GM18526 (cell line): ENCODE data around the gene PRLH.

ENCODE experiments used
- POLR2A ChIP-seq: IDR thresholded peaks from 3 replicates; pipeline ENCODE4 v1.6.1; 2011; ENCODE audit not compliant: insufficient read length; ENCODE audit errors: extremely low read depth

PRLH gene

GRCh38 chr2:237581326-237581725 is 15.0 kb downstream of the PRLH start:
- TF ChIP-seq POLR2A, result no peak

- TF ChIP-seq POLR2A, result no peak
These were observed 15.7 kb downstream of the PRLH start for GRCh38 chr2:237581751-237582746.

GRCh38 chr2:237583385-237584295 is 17.3 kb downstream of the PRLH start:
- TF ChIP-seq POLR2A, result no peak

- no peak for TF ChIP-seq POLR2A
These were observed 19.3 kb downstream of the PRLH start for GRCh38 chr2:237585590-237586221.

GRCh38 chr2:237588044-237588696 is 21.8 kb downstream of the PRLH start:
- no peak for TF ChIP-seq POLR2A

GRCh38 chr2:237590272-237591140 is 24.1 kb downstream of the PRLH start, which contains the start of gene RAB17:
TSS of gene RAB17 (minus strand) at chr2:237590734. CDS start at chr2:237586154, 4,580 bp downstream.
- TF ChIP-seq POLR2A, result no peak

GRCh38 chr2:237591141-237591881 is 24.9 kb downstream of the PRLH start:
- TF ChIP-seq POLR2A, result no peak

- TF ChIP-seq POLR2A, result no peak
These were observed 26.1 kb downstream of the PRLH start for GRCh38 chr2:237592425-237592980.

GRCh38 chr2:237593036-237593435 is 26.7 kb downstream of the PRLH start:
- no peak for TF ChIP-seq POLR2A

- no peak for TF ChIP-seq POLR2A
These were observed 27.4 kb downstream of the PRLH start for GRCh38 chr2:237593596-237594320.

- no peak for TF ChIP-seq POLR2A
These were observed 28.1 kb downstream of the PRLH start for GRCh38 chr2:237594514-237594871.

GRCh38 chr2:237596520-237597195 is 30.3 kb downstream of the PRLH start:
- no peak for TF ChIP-seq POLR2A
